PFSK-1 (cell line): ENCODE data around the gene CERCAM.

ENCODE experiments used
- FOXP2 ChIP-seq: optimal IDR thresholded peaks from 2 replicates; pipeline ENCODE3; 2011; ENCODE audit warnings: borderline replicate concordance, control low read depth, inconsistent platforms; ENCODE audit not compliant: insufficient read depth; ENCODE audit errors: extremely low read length, extremely low read depth
- POLR2AphosphoS5 ChIP-seq: IDR thresholded peaks from 2 replicates; pipeline ENCODE4 v1.6.1; 2012; ENCODE audit warnings: low read depth, mild to moderate bottlenecking, control low read depth, low read length, moderate library complexity
- SIN3A ChIP-seq: IDR thresholded peaks from 2 replicates; pipeline ENCODE4 v1.6.1; 2012; ENCODE audit warnings: mild to moderate bottlenecking, low read length, moderate library complexity, borderline replicate concordance; ENCODE audit not compliant: insufficient read depth
- TAF1 ChIP-seq: IDR thresholded peaks from 2 replicates; pipeline ENCODE4 v1.6.1; 2012; ENCODE audit warnings: low read length, control low read depth, borderline replicate concordance; ENCODE audit not compliant: insufficient read depth
- TF ChIP-seq, protein P1 (sequence below), 2 experiments: IDR thresholded peaks; 2 replicates each; pipeline versions ENCODE4 v1.6.1 to v1.8.0; 2011 to 2012; ENCODE audit warnings: low read depth in 2 of 2, low read length in 2 of 2, control low read depth in 1 of 2, inconsistent platforms in 1 of 2, mild to moderate bottlenecking in 1 of 2, moderate library complexity in 1 of 2; ENCODE audit not compliant: insufficient read depth in 1 of 2

The CERCAM gene

DNA sequence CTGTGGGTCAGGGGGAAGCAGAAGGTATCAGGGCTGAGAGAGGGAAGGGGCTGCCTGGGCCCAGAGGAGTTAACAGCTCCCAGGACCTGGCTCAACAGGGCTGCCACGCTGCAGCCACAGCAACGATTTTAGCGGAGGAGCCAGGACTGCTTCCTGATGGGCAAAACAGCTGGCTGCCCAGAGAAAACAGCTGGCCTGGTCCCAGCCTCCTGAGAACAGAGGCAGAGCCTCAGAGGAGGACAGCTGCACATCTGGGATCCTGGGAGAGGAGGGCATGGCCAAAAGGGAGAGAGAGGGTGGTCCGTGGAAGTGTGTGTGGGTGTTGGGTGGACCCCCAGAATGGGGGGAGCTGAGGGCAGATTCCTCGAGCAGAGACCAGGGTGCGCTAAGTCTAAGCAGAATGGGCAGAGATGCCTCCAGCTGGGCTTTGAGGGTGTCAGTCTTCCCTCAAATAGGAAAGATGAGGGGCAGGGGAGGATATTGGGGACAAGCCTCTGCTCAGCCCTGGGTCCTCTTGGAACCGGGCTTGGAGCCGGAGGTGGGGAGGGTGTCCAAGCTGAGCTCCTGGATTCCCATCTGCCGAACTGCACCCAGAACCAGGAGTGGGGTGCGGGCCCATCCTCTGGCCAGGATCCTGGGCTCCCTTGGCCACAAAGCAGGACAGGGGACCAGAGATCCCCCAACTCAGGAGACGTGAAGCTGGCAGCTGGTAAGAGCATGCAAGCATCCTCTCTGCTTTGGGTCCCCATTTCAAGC is 9.1 kb upstream of the CERCAM start:
- TF ChIP-seq TAF1 (no peak), POLR2AphosphoS5 (no peak)
- TF ChIP-seq, protein P1, sequence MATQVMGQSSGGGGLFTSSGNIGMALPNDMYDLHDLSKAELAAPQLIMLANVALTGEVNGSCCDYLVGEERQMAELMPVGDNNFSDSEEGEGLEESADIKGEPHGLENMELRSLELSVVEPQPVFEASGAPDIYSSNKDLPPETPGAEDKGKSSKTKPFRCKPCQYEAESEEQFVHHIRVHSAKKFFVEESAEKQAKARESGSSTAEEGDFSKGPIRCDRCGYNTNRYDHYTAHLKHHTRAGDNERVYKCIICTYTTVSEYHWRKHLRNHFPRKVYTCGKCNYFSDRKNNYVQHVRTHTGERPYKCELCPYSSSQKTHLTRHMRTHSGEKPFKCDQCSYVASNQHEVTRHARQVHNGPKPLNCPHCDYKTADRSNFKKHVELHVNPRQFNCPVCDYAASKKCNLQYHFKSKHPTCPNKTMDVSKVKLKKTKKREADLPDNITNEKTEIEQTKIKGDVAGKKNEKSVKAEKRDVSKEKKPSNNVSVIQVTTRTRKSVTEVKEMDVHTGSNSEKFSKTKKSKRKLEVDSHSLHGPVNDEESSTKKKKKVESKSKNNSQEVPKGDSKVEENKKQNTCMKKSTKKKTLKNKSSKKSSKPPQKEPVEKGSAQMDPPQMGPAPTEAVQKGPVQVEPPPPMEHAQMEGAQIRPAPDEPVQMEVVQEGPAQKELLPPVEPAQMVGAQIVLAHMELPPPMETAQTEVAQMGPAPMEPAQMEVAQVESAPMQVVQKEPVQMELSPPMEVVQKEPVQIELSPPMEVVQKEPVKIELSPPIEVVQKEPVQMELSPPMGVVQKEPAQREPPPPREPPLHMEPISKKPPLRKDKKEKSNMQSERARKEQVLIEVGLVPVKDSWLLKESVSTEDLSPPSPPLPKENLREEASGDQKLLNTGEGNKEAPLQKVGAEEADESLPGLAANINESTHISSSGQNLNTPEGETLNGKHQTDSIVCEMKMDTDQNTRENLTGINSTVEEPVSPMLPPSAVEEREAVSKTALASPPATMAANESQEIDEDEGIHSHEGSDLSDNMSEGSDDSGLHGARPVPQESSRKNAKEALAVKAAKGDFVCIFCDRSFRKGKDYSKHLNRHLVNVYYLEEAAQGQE (IDR thresholded peaks at IDR 0.05; ENCODE audit: insufficient read depth in 1 of 2, low read depth in 2 of 2, low read length in 2 of 2) = no peak

DNA sequence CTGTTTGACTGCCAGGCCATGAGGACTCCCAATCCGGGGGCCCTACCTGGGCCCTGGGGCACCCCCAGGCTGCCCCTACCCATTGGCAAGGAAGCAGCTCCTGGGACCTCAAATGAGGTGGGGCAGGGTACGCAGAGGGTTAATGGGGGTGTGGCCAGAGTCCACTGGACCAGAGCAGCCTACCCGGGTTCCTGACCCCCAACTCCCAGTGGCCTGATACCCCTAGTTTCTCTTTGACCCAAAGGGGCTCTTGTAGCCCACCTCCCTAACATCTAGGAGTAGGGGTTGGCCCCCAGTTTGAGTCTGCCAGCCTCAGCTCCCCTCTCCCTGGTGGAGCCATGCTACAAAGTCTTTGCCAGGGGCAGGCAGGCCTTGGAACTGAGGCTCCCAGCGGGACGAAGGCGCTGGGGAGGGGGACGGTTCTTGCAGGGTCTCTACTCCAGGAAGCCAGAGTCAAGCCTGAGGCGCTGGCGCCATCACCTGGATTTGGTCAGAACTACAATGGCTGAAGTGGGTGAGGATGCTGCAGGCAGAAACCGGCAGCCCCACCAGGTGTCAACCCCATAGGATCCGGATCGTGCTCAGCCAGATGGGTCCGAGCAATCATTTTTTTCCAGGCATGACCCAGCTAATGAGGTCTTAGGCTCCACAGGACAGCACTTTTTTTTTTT is 8.4 kb upstream of the CERCAM start:
- TF ChIP-seq, protein P1 (IDR thresholded peaks at IDR 0.05; ENCODE audit: insufficient read depth in 1 of 2, low read depth in 2 of 2, low read length in 2 of 2) = no peak
- TF ChIP-seq SIN3A (no peak), FOXP2 (no peak), TAF1 (no peak), POLR2AphosphoS5 (no peak)

DNA sequence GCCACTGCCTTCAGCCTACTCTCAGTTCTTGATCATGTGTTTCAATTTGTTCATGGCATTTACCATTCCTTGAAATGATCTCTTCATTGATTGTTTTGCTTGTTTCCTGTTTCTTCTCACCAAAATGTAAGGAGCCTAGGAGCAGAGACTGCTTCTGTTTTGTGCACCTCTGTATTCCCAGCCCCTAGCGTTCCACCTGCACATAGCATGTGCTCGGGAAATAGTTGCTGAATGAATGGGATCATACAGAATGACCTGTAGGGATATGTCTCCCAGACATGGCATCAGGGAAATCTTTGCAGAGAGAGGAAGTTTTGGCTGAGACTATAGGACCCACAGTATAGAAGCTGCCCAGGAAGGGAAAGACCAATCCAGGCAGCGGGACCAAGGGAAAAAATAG is 6.2 kb upstream of the CERCAM start:
- TF ChIP-seq TAF1 (no peak), FOXP2 (no peak), SIN3A (no peak), POLR2AphosphoS5 (no peak)
- TF ChIP-seq, protein P1 (IDR thresholded peaks at IDR 0.05; ENCODE audit: insufficient read depth in 1 of 2, low read depth in 2 of 2, low read length in 2 of 2) = no peak

DNA sequence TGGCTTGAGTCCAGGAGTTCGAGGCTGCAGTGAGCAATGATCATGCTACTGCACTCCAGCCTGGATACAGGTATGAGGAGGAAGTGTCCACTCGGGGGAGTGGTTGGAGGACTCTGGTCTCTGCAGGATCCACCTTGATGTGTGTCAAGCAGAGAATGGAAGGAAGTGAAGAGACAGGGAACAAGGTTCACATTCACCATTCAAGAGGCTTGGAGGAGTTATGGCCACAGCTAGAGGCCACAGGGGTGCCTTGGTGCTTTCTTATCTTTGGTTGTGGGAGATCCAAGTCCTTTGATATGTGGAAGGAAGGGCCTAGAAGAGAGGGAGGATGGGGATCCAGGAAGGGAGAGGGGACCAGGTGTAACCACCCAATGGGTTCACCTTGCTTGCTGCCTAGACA is 5.4 kb upstream of the CERCAM start:
- no peak for TF ChIP-seq POLR2AphosphoS5
- no peak for TF ChIP-seq SIN3A
- TF ChIP-seq TAF1 = no peak
- no peak for TF ChIP-seq FOXP2
- TF ChIP-seq, protein P1 (IDR thresholded peaks at IDR 0.05; ENCODE audit: insufficient read depth in 1 of 2, low read depth in 2 of 2, low read length in 2 of 2) = no peak
